Right renal pelvis (tissue), 4 donors: ENCODE data around the gene C12orf75. TPM values are rescaled to one million over a fixed set of nuclear protein-coding genes. Genes with fewer than 3 reads are reported as not detected.
"Not testable (repeated sequence)": the region's sequence is repeated elsewhere in the genome, so short reads cannot be mapped to it uniquely, and the experiment has no call there.

Experiments
- DNase-seq, 4 donors: peaks; one replicate each; pipeline ENCODE4 v3.0.0-alpha.2; 2013; ENCODE audit warnings: low read depth in 4 of 4, low spot score in 3 of 4, missing footprints in 1 of 4
- polyA plus RNA-seq, 4 donors: library from polyadenylated mRNA; unstranded; fragments of 120-200 nt; gene quantifications; one replicate each; pipeline ENCODE4 v1.2.1, GENCODE V29; 2013; ENCODE audit not compliant: insufficient read length in 4 of 4

C12orf75 gene
- polyA plus RNA-seq, 4 donors: 77.1 to 97.2 (median 85.2) TPM

DNA sequence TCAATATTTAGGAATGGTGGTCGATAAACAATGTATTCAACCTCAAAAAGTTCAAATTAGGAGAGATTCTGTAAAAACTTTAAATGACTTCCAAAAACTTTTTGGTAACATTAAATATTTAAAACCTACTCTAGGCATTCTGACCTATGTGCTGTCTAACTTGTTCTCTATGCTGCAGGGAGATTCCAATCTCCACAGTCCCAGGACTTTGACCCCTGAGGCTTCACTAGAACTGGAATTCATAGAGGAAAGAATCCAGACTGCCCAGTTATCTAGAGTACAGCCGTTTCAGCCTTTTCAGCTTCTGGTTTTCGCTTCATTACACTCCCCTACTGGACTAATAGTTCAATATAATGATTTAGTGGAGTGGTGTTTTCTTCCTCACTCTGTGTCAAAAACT lies 21.1 kb upstream of the C12orf75 start:
- DNase-seq: not testable (repeated sequence)

- DNase-seq: not testable (repeated sequence)
Observed at GRCh38 chr12:105310476-105311085, 19.9 kb upstream of the C12orf75 start.

GRCh38 chr12:105311936-105312335 lies 18.6 kb upstream of the C12orf75 start:
- DNase-seq: not testable (repeated sequence)

GRCh38 chr12:105313755-105314154 lies 16.7 kb upstream of the C12orf75 start:
- not testable (repeated sequence) for DNase-seq

DNA sequence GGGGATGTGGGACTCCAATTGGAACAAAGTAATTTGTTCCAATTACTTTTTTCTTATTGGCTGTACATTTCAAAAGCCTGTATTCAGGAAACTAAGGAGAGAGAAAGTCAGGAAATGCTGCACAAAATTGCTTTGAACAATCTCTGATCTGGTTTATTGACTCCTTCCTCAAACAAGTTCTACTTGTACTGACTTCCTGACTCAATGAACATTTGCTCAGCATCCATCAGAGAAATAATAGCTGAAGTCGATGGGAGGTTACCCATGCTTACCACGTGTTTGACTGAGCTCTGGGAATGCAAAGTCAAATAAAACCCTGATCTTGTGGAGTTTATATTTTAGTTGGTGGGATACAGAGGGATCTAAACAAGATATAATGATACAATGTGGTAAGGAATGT lies 15.4 kb upstream of the C12orf75 start:
- DNase-seq: no peak

DNA sequence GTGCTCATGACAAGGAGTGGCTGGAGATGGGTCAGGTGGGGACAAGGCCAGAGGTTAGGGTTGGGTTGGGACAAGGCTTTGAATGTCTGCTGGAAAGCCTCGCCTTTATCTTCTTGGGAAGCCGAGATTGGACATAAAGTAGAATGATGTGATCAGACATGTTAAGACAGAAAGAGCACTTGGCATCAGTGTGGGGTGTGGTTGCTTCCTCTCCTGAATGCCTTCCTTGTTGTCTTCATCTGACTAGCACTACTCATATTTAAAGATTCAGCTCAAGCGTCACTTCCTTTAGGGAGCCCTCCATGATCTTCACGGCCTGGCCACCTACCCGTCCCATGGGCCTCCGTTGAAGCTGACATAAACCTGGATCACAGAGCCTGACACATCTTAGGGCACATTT lies 14.8 kb upstream of the C12orf75 start:
- no peak for DNase-seq

DNA sequence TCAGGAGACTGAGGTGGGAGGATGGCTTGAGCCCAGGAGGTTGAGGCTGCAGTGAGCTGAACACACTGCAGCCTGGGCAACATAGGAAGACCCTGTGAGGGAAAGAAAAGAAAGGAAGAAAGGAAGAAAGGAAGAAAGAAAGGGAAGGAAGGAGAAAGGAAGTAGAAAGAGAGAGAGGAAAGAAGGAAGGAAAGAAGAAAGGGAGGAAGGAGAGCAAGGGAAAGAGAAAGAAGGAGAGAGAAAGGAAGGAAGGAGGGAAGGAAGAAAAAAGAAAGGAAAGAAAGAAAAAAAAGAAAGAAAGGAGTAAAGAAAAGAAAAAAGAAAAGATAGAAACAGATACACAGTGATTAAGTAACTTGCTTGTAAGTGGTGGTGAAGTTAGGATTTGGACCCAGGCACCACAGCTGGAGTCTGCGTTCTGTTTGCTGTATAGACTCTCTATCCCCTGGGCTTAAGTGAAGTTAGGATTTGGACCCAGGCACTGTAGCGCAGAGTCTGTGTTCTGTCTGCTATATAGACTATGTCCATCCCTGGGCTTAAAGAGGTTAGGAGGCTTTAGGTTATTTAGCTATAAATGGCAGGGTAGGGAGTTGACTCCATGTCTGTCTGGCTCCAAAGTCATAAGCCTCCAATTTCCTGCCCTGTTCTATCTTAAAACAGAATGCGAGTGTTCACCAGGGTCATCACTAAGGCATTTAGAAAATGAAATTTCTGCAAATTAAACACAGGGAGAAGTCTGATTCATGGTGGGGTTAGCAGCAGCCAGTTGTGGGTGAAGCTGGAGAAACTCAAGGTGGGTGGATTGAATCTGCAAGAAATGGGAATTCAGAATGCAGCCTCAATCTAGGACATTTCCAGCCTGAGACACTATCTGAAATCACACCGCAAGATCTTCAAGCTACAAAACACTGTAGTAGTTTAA lies 13.3 kb upstream of the C12orf75 start:
- DNase-seq: no peak

DNA sequence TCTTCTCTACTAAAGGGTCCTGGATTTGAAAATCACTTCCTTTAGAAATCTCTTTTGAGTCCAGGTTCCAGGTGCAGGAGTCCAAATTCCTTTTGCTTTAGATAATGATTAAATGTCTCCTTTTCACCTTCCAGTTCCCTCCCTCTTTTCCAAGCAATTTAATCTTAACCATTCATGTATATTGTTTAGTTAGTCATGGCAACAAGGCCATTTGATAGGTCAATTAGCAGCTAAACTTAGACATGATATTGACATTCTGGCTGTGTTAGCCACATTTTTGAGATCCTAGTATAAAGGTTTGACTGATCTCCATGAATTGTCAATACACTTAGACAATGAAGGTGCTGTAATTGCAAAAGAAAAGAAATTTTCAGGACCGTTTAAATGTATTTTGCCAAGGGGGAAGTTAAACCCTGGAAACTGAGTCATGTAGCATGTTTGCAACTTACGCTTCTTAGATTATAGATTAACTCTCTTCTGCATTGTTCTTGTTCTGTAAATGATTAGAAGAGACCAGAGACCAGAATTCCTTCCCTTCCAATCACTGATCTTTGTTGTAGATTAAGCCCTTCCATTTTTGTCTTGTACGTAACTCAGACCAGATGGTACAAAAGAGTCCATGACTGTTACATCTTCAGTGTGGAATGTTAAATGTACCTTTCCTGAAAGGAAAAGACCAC lies 12.4 kb upstream of the C12orf75 start:
- DNase-seq: no peak

DNA sequence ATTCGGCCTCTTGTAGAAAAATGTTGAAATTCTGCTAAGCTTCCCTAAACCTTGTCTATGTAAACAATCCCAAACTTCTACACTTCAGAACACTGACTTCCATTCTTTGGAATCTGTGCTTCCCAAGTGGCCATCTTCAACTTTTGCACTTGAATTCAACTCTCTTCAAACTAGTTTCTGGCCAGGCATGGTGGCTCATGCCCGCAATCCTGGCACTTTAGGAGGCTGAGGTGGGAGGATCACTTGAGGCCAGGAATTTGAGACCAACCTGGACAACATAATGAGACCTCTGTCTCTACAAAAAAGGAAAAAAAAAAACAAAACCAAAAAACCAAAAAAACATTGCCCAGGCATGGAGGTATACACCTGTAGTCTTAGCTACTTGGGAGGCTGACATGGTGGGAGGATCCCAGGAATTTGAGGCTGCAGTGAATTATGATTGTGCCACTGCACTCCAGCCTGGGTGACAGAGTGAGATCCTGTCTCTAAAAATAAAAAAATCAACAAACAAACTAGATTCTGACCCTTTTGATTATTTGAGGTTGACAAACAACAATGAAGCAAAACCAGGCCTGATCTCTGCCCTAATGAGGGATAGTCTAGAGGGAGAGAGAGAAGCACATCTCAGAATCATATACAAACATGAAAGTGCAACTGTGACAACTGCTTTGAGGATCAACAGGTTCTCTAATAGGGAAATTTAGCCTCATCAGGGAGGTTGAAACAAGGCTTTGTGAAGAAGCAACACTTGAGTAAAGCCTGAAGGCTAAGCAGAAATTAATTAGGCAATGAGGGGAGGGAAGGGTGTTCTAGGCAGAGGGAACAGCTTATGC lies 11.6 kb upstream of the C12orf75 start:
- DNase-seq: no peak

DNA sequence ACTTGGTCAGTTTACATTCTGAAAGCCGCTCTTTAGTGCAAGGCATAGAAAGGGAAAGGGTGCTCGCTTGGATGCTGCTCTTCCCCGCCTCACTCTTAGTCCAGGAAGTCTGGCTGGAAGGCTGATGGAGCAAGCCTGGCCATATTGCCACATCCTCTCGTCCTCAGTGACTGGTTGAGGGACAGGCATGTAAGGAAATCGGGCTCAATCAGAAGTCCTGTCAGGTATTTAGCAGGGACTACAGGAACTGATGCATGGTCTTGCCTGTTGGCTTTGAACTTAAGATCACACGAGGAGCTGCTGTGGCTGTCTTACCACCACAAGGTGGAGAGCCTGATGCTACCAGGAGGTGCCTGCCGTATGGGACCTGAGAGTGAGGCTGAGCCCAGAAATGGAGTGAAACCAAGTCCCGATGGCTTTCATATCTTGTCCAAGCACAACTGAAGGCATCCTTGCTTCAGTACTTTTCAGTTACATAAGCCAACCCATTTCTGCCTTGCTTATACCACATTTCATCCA lies 10.7 kb upstream of the C12orf75 start:
- DNase-seq: no peak

DNA sequence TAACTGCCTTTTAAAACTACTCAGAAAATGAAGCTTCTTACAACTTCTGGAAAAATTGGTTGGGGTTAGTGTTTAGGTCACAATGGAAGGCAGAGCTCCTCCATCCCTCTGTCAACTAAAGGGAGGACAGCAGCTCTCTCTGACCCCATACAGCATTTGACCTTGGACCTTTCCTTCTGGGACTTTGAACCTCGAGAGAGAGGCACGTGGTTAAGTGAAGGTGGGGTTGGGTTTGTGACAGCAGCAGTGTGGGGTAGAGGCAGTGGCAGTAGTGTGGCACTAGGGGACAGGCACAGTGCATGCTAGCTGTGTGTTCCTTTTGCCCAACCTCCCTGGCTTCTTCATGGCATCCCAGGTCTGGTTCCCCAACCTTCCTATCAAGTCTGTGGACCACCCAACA lies 9.4 kb upstream of the C12orf75 start:
- DNase-seq: no peak

DNA sequence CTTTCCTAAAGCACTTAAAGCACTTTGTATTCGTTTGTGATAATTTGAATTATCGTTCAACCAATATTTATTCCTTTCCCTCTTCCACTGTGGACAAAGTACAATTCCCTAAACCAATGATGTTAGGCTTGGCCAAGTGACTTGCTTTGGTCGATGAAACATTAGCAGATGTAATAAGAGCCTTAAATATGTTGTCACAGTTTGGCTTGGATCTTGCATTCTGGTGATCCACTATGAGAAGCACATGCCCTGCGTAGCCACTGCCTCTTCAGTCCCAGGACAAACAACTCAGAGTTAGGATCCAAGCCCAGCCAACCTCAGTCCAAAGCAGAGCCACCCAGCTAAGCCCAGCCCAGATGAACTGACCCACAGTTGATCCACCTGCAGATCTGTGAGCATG lies 8.4 kb upstream of the C12orf75 start:
- DNase-seq: no peak

DNA sequence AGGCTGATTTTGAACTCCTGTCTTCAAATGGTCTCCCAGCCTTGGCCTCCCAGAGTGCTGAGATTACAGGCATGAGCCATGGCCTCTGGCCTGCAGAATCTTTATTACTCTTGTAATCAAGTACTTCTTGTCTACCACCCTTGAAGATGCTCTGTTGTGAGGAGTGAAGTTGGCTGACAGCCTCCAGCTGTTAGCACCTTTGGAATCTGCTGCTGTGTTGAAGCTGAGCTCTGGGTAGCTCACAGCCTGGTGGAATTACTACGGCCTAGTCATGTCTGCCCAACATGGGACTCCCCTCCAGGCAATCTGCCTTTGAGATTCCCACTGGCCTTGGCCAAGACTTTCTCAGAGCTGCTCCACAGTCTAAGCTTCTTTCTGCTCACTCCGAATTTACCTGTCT lies 5.8 kb upstream of the C12orf75 start:
- DNase-seq: no peak

- DNase-seq: no peak
Observed at GRCh38 chr12:105325117-105325516, 5.4 kb upstream of the C12orf75 start.

DNA sequence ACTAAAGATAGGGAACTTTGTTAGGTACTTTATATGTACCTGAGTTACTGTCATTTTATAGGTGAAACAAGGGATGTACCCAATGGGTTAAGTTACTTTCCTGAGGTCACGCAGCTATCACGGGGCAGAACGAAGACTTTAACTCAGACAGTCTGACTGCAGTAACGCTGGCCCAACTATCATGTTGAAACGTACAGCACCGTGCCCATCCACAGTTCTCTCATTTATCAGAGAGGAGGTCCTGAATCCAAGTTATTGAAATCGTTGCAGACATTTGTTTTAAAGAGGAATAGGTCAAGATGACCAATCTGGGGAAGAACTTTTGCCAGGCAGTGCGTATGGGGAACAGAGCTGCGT lies 587 bp upstream of the C12orf75 start:
- no peak for DNase-seq

- no peak for DNase-seq
Observed at GRCh38 chr12:105330931-105331804, 677 bp downstream of the C12orf75 start.

GRCh38 chr12:105331805-105332251 lies 1.3 kb downstream of the C12orf75 start:
- no peak for DNase-seq

- not testable (repeated sequence) for DNase-seq
Observed at GRCh38 chr12:105332286-105332685, 1.8 kb downstream of the C12orf75 start.

DNA sequence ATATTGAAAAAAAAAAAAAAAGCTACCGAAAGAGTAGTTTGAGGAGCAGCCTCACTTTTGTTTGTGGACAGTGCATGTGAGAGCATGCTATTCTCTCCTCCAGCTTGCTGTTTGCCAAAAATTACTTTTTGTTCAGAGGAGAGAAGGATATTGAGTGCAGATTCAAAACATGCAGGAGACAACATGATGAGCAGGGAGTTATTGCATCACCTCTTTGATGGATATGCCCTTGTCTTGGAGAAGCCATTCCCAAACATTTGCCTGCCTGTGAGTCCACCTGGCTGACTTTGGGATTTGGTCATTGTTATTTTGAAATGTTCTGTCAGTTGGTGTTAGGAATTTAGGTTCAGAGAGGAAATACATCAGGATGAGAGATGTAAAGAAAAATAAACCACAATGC lies 2.4 kb downstream of the C12orf75 start:
- no peak for DNase-seq
